ENCODE data around the gene ASCC3.

DNA sequence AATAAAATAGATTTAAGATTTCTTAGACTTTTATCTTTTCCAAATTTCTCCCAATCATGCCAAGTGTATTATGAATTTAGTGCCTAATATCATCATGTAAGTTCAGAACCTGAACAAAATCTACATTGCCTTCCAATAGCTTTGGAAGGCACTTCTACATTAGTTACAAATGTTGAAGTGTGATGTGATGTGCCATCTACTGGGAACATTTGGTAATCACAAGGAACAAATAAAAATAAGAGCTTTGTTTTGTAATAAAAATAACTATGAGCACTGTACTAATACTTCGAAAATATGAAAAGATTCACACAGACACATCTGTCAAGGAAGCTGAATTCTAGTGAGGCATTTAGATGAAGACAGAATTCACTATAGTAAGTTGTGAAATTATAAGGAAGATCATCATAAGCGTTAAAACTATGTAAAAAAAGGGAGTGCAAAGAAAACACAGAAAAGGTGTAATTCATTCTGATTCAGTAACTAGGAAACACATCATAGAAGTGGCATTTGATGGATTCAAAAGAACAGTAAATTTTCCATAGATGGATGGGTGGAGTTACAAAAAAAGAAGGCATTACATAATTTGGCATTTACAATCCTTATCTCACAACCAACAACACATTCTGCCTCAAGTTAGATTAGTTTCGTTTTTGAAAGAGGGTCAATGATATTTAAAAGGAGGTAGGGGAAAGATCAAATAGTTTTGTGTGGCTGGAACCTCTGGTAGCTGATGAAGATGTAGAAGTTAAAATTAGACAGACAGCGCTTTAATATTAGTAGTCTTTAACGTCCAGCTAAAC, 161.0 kb downstream of the ASCC3 start:
- TF ChIP-seq, protein P1, sequence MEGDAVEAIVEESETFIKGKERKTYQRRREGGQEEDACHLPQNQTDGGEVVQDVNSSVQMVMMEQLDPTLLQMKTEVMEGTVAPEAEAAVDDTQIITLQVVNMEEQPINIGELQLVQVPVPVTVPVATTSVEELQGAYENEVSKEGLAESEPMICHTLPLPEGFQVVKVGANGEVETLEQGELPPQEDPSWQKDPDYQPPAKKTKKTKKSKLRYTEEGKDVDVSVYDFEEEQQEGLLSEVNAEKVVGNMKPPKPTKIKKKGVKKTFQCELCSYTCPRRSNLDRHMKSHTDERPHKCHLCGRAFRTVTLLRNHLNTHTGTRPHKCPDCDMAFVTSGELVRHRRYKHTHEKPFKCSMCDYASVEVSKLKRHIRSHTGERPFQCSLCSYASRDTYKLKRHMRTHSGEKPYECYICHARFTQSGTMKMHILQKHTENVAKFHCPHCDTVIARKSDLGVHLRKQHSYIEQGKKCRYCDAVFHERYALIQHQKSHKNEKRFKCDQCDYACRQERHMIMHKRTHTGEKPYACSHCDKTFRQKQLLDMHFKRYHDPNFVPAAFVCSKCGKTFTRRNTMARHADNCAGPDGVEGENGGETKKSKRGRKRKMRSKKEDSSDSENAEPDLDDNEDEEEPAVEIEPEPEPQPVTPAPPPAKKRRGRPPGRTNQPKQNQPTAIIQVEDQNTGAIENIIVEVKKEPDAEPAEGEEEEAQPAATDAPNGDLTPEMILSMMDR (IDR thresholded peaks at IDR 0.05), result peak; percentile 61
- no peak for TF ChIP-seq EZH2 (IDR thresholded peaks at IDR 0.05; ENCODE audit: borderline replicate concordance, insufficient read depth, low read depth, low read length, poor library complexity, severe bottlenecking)
